Measurements from ENCODE around the gene AACS. TPM values are rescaled to one million over a fixed set of nuclear protein-coding genes. Genes with fewer than 3 reads are reported as not detected.

The AACS gene
- total and polyA plus RNA-seq, 4 donors: 15.4 to 33.5 (median 17.6) TPM

- Histone ChIP-seq H3K27me3 (ENCODE audit: control insufficient read depth in 3 of 3, insufficient read depth in 3 of 3, low read length in 2 of 3) (peaks cover 5 to 23% (median 15%) of the 10 kb centered on the region in 3 donors), H3K9me3 (ENCODE audit: control insufficient read depth in 4 of 4, insufficient read depth in 3 of 4, low read length in 3 of 4) (no peaks in the 10 kb centered on the region), H3K4me1 (ENCODE audit: control insufficient read depth in 5 of 5, insufficient read depth in 5 of 5, low read length in 5 of 5) (peaks cover 0 to 5% (median 0%) of the 10 kb centered on the region in 5 donors), H3K4me3 (no peak overlapping the region), H3K36me3 (ENCODE audit: control insufficient read depth in 4 of 4, insufficient read depth in 4 of 4, low read length in 4 of 4) (no peaks in the 10 kb centered on the region), H3K9ac (ENCODE audit: insufficient read depth in 1 of 2, low read length in 2 of 2) (no peak overlapping the region), H3K27ac (ENCODE audit: low read depth in 1 of 2, low read length in 1 of 2) (no peak overlapping the region)
- DNase-seq: no peak
- no peak for ATAC-seq (ENCODE audit: insufficient read depth, low FRiP score)
- no peak for TF ChIP-seq CTCF (IDR thresholded peaks at IDR 0.05; ENCODE audit: control extremely low read depth, extremely low read depth)
- 73 to 100% methylated on average over 1 of the region's 1 CpG for WGBS, 2 donors
Measured at GRCh38 chr12:125181107-125181506, 115.9 kb downstream of the AACS start.

GRCh38 chr12:125183187-125184067 lies 118.2 kb downstream of the AACS start:
- H3K4me3 ChIP-seq: no peak overlapping the region
- no peaks in the 10 kb centered on the region for H3K36me3 ChIP-seq (ENCODE audit: control insufficient read depth in 4 of 4, insufficient read depth in 4 of 4, low read length in 4 of 4)
- peaks cover 10 to 34% (median 24%) of the 10 kb centered on the region in 3 donors for H3K27me3 ChIP-seq (ENCODE audit: control insufficient read depth in 3 of 3, insufficient read depth in 3 of 3, low read length in 2 of 3)
- DNase-seq (peak; percentile 75 to 81 (median 79)), ATAC-seq (ENCODE audit: insufficient read depth, low FRiP score) (peak; percentile 75)
- no peak overlapping the region for H3K9ac ChIP-seq (ENCODE audit: insufficient read depth in 1 of 2, low read length in 2 of 2)
- TF ChIP-seq CTCF (IDR thresholded peaks at IDR 0.05; ENCODE audit: control extremely low read depth, extremely low read depth): peak; percentile 98
- H3K9me3 ChIP-seq (ENCODE audit: control insufficient read depth in 4 of 4, insufficient read depth in 3 of 4, low read length in 3 of 4): no peaks in the 10 kb centered on the region
- 4 to 5% methylated on average over 27 of the region's 27 CpGs for WGBS, 2 donors
- peaks cover 0 to 11% (median 2%) of the 10 kb centered on the region in 5 donors for H3K4me1 ChIP-seq (ENCODE audit: control insufficient read depth in 5 of 5, insufficient read depth in 5 of 5, low read length in 5 of 5)
- H3K27ac ChIP-seq (ENCODE audit: low read depth in 1 of 2, low read length in 1 of 2): no peak overlapping the region

GRCh38 chr12:125184213-125184967 lies 119.2 kb downstream of the AACS start:
- no peak for TF ChIP-seq CTCF (IDR thresholded peaks at IDR 0.05; ENCODE audit: control extremely low read depth, extremely low read depth)
- Histone ChIP-seq H3K4me3 (no peak overlapping the region), H3K9me3 (ENCODE audit: control insufficient read depth in 4 of 4, insufficient read depth in 3 of 4, low read length in 3 of 4) (no peaks in the 10 kb centered on the region), H3K27me3 (ENCODE audit: control insufficient read depth in 3 of 3, insufficient read depth in 3 of 3, low read length in 2 of 3) (peaks cover 10 to 44% (median 34%) of the 10 kb centered on the region in 3 donors), H3K9ac (ENCODE audit: insufficient read depth in 1 of 2, low read length in 2 of 2) (no peak overlapping the region), H3K4me1 (ENCODE audit: control insufficient read depth in 5 of 5, insufficient read depth in 5 of 5, low read length in 5 of 5) (peaks cover 0 to 11% (median 2%) of the 10 kb centered on the region in 5 donors), H3K27ac (ENCODE audit: low read depth in 1 of 2, low read length in 1 of 2) (no peak overlapping the region), H3K36me3 (ENCODE audit: control insufficient read depth in 4 of 4, insufficient read depth in 4 of 4, low read length in 4 of 4) (no peaks in the 10 kb centered on the region)
- WGBS, 2 donors: 27 to 31% methylated on average over 16 of the region's 16 CpGs
- ATAC-seq (ENCODE audit: insufficient read depth, low FRiP score) (no peak), DNase-seq (no peak)
